Suprapubic skin (tissue), 4 donors: ENCODE measurements around the gene WAC.

Experiments
- POLR2A ChIP-seq, 2 donors: fragments of 450-650 bp; IDR thresholded peaks; one replicate each; pipeline ENCODE4 v1.6.1; 2017; ENCODE audit warnings: antibody characterized with exemption in 2 of 2, mild to moderate bottlenecking in 2 of 2, moderate library complexity in 2 of 2
- POLR2AphosphoS5 ChIP-seq, 3 donors: sonication (generic); formaldehyde crosslinking; IDR thresholded peaks; one replicate each; pipeline ENCODE4 v1.6.1; 2017; ENCODE audit warnings: antibody characterized with exemption in 3 of 3
- TF ChIP-seq, protein P1 (sequence below), 2 donors: fragments of 200-600 bp in 1 of 2; fragments of 450-650 bp in 1 of 2; sonication (generic) in 1 of 2; IDR thresholded peaks; one replicate each; pipeline ENCODE4 v1.5.1; 2016 to 2019; ENCODE audit warnings: antibody characterized with exemption in 2 of 2, mild to moderate bottlenecking in 1 of 2, moderate library complexity in 1 of 2

DNA sequence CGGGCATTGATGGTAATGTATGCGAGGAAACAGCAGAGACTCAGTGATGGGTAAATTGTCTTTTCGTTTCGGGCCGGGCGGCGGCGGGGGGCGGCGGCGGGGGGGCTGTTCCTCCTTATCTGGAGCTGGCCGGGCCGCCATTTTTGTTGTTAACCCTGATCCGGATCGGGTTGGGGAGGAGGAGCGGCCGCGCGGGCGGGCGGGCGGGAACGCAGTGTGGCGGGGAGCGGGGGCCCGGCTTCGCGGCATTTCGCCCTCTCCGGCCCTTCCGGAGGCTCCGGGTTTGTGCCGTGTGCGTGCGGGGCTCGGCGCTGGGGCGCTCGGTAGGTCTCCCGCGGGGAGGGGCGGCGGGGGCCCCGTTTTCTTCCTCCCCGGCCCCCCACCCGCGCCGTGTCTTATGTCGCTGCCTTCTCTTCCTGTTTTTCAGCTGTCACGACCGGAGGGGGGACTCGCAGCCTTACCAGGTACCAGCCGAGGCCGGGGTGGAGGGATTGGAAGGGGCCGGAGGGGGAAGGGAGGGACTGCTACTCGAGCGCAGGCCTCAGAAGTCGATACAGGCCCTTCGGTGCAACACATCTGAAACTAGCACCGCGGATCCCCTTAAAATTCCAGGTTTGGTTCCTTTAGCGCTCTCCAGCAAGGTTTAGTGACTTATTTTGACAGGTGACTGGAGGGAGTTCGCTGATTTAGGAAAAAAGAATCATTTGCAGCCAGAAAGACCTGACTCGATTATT is 820 bp downstream of the WAC start:
- TF ChIP-seq, protein P1, sequence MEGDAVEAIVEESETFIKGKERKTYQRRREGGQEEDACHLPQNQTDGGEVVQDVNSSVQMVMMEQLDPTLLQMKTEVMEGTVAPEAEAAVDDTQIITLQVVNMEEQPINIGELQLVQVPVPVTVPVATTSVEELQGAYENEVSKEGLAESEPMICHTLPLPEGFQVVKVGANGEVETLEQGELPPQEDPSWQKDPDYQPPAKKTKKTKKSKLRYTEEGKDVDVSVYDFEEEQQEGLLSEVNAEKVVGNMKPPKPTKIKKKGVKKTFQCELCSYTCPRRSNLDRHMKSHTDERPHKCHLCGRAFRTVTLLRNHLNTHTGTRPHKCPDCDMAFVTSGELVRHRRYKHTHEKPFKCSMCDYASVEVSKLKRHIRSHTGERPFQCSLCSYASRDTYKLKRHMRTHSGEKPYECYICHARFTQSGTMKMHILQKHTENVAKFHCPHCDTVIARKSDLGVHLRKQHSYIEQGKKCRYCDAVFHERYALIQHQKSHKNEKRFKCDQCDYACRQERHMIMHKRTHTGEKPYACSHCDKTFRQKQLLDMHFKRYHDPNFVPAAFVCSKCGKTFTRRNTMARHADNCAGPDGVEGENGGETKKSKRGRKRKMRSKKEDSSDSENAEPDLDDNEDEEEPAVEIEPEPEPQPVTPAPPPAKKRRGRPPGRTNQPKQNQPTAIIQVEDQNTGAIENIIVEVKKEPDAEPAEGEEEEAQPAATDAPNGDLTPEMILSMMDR (IDR thresholded peaks at IDR 0.05): no peak
- TF ChIP-seq POLR2A (IDR thresholded peaks at IDR 0.05) (no peak), POLR2AphosphoS5 (IDR thresholded peaks at IDR 0.05) (no peak)
